A549 (cell line): Measurements from ENCODE around the gene C6orf141. TPM values are rescaled to one million over a fixed set of nuclear protein-coding genes. Genes with fewer than 3 reads are reported as not detected.
"Not testable (repeated sequence)": the region's sequence is repeated elsewhere in the genome, so short reads cannot be mapped to it uniquely, and the experiment has no call there.

Experiments used
- ATAC-seq, 2 experiments: fragments of 200-7000 bp in 1 of 2; fragments of >200 bp in 1 of 2; cut with Nextera tagmentation in 1 of 2; cut with Tn5 transposase in 1 of 2; 3 replicates each; pipeline versions ENCODE4 v1.8.0 to v1.9.1; 2018 to 2020; ENCODE audit warnings: mild to moderate bottlenecking in 1 of 2, moderate library complexity in 1 of 2
- CTCF ChIA-PET: fragments of 300-600 bp; sonication (Branson Sonifier 250); formaldehyde crosslinking; extraction: SDS; loops from one replicate; lab custom pipeline; 2021; ENCODE audit warnings: antibody characterized with exemption, inconsistent platforms; lab: Yijun Ruan, JAX
- POLR2A ChIA-PET: fragments of 350-600 bp; formaldehyde crosslinking; extraction: SDS; loops from one replicate; lab custom pipeline; 2021; ENCODE audit warnings: antibody characterized with exemption, inconsistent platforms; lab: Yijun Ruan, JAX
- DNase-seq, 2 experiments: peaks; one replicate each; pipeline versions ENCODE4 v3.0.0 to v3.0.0-alpha.2; 2011 to 2016; ENCODE audit warnings: low read depth in 1 of 2, low spot score in 1 of 2
- FAIRE-seq: peaks from 2 replicates; lab custom pipeline; 2011; peaks lifted over from hg19 to GRCh38; lab: Jason Lieb, UNC
- H3K27ac ChIP-seq, 2 experiments: fragments of >200 bp; sonication (Bioruptor Twin); formaldehyde crosslinking; 3 replicates each; pipeline ENCODE4 v1.5.1; 2016 to 2017
- H3K4me1 ChIP-seq: fragments of >200 bp; sonication (Bioruptor Twin); formaldehyde crosslinking; 3 replicates; pipeline ENCODE4 v1.6.1; 2016
- H3K4me2 ChIP-seq: fragments of >200 bp; sonication (Bioruptor Twin); formaldehyde crosslinking; 3 replicates; pipeline ENCODE4 v1.6.1; 2016
- H3K4me3 ChIP-seq: fragments of >200 bp; sonication (Bioruptor Twin); formaldehyde crosslinking; 3 replicates; pipeline ENCODE4 v1.5.1; 2016
- H3K9me3 ChIP-seq: fragments of >200 bp; sonication (Bioruptor Twin); formaldehyde crosslinking; 3 replicates; pipeline ENCODE4 v1.6.1; 2016
- BHLHE40 ChIP-seq: IDR thresholded peaks from 2 replicates; pipeline ENCODE4 v1.6.1; 2012; ENCODE audit warnings: low read depth, low read length, inconsistent platforms
- CTCF ChIP-seq: fragments of >200 bp; sonication (Bioruptor Twin); formaldehyde crosslinking; IDR thresholded peaks from 3 replicates; pipeline ENCODE4 v1.5.1; 2016
- E2F6 ChIP-seq: IDR thresholded peaks from 2 replicates; pipeline ENCODE4 v1.6.1; 2012; ENCODE audit warnings: low read depth, borderline replicate concordance
- EHMT2 ChIP-seq: fragments of 200-600 bp; sonication (generic); IDR thresholded peaks from 2 replicates; pipeline ENCODE4 v1.6.1; 2016; ENCODE audit warnings: antibody characterized with exemption, low read depth, mild to moderate bottlenecking, moderate library complexity
- EP300 ChIP-seq, 2 experiments: fragments of >200 bp; sonication (Bioruptor Twin); formaldehyde crosslinking; IDR thresholded peaks; 2 replicates in 1 of 2; 3 replicates in 1 of 2; pipeline ENCODE4 v1.6.1; 2016 to 2017
- ESRRA ChIP-seq: fragments of 150-350 bp; IDR thresholded peaks from 2 replicates; pipeline ENCODE4 v1.6.1; 2014; ENCODE audit warnings: mild to moderate bottlenecking, low read length, borderline replicate concordance
- FOXS1 ChIP-seq: fragments of 250-450 bp; sonication (Bioruptor Pico); IDR thresholded peaks from 2 replicates; pipeline ENCODE4 v1.5.0; 2020; ENCODE audit warnings: mild to moderate bottlenecking, moderate library complexity
- HEYL ChIP-seq: fragments of 250-450 bp; sonication (Bioruptor Pico); IDR thresholded peaks from 2 replicates; pipeline ENCODE4 v1.8.0; 2021; ENCODE audit warnings: mild to moderate bottlenecking, moderate library complexity
- JUNB ChIP-seq: fragments of >200 bp; sonication (Bioruptor Twin); formaldehyde crosslinking; IDR thresholded peaks from 2 replicates; pipeline ENCODE4 v1.6.1; 2016
- KDM1A ChIP-seq: fragments of 200-600 bp; sonication (generic); IDR thresholded peaks from 2 replicates; pipeline ENCODE4 v1.6.1; 2016; ENCODE audit warnings: low read depth, mild to moderate bottlenecking
- MAFK ChIP-seq: fragments of 450-650 bp; IDR thresholded peaks from 2 replicates; pipeline ENCODE4 v1.6.1; 2014; ENCODE audit not compliant: partially characterized antibody
- MAX ChIP-seq: IDR thresholded peaks from 2 replicates; pipeline ENCODE4 v1.6.1; 2012
- NFE2L2 ChIP-seq: fragments of 150-350 bp; conservative IDR thresholded peaks from 2 replicates; pipeline ENCODE4 v1.6.1; 2014; ENCODE audit warnings: low read length
- NPAS2 ChIP-seq: fragments of 250-450 bp; sonication (Bioruptor Pico); IDR thresholded peaks from 2 replicates; pipeline ENCODE4 v1.8.0; 2022; ENCODE audit warnings: mild to moderate bottlenecking, moderate library complexity, borderline replicate concordance
- POLR2A ChIP-seq: IDR thresholded peaks from 2 replicates; pipeline ENCODE4 v1.6.1; 2012; ENCODE audit warnings: mild to moderate bottlenecking, low read length
- POLR2AphosphoS2 ChIP-seq: conservative IDR thresholded peaks from 2 replicates; pipeline ENCODE4 v1.6.1; 2012; ENCODE audit warnings: low read length, improper control_type of control experiment, inconsistent platforms
- REST ChIP-seq: fragments of 200-600 bp; sonication (generic); IDR thresholded peaks from 2 replicates; pipeline ENCODE4 v1.6.1; 2016; ENCODE audit warnings: antibody characterized with exemption, mild to moderate bottlenecking, moderate library complexity
- RFX5 ChIP-seq: fragments of 450-650 bp; IDR thresholded peaks from 2 replicates; pipeline ENCODE4 v1.7.1; 2014; ENCODE audit warnings: antibody characterized with exemption, mild to moderate bottlenecking, moderate library complexity
- SREBF2 ChIP-seq: fragments of 450-650 bp; IDR thresholded peaks from 2 replicates; pipeline ENCODE4 v1.6.1; 2014; ENCODE audit warnings: mild to moderate bottlenecking, moderate library complexity
- TFCP2L1 ChIP-seq: fragments of 250-450 bp; sonication (Bioruptor Pico); IDR thresholded peaks from 2 replicates; pipeline ENCODE4 v1.5.0; 2021; ENCODE audit warnings: mild to moderate bottlenecking
- TP53 ChIP-seq: fragments of 250-450 bp; sonication (Bioruptor Pico); IDR thresholded peaks from 2 replicates; pipeline ENCODE4 v1.5.0; 2021; ENCODE audit warnings: mild to moderate bottlenecking, moderate library complexity
- ZC3H11A ChIP-seq: fragments of 450-650 bp; IDR thresholded peaks from 2 replicates; pipeline ENCODE4 v1.6.1; 2014; ENCODE audit warnings: antibody characterized with exemption, mild to moderate bottlenecking
- ZNF302 ChIP-seq: fragments of 250-450 bp; sonication (Bioruptor Pico); IDR thresholded peaks from 2 replicates; pipeline ENCODE4 v1.9.0; 2021; ENCODE audit warnings: inconsistent platforms, mild to moderate bottlenecking, moderate library complexity
- ZSCAN20 ChIP-seq: fragments of 250-450 bp; sonication (Bioruptor Pico); IDR thresholded peaks from 2 replicates; pipeline ENCODE4 v1.8.0; 2022; ENCODE audit warnings: mild to moderate bottlenecking, moderate library complexity
- WGBS: methylation state at CpG from one replicate; pipeline ENCODE4 v1.1.6; 2017; ENCODE audit errors: missing lambda C conversion rate; 5-methylcytosine and 5-hydroxymethylcytosine counted together
- polyA plus RNA-seq, 4 experiments: library from polyadenylated mRNA; depleted of rRNA in 3 of 4; stranded (reverse); fragments of >200 nt; fragmentation: RNase III in 1 of 4; extraction: RNeasy Plus Mini Kit Qiagen cat#74134 plus additional on column Dnase treatment in 1 of 4; gene quantifications; 2 replicates in 3 of 4; 3 replicates in 1 of 4; pipeline ENCODE4 v1.2.3, GENCODE V29; 2011 to 2017
- TF ChIP-seq, protein P1 (sequence below): fragments of 250-450 bp; sonication (Bioruptor Pico); IDR thresholded peaks from 2 replicates; pipeline ENCODE4 v1.5.0; 2021; ENCODE audit warnings: mild to moderate bottlenecking, moderate library complexity, borderline replicate concordance

Gene C6orf141
- polyA plus RNA-seq, 2 of the 4 experiments (the other 2 are of a cell fraction): 24.9 to 29.9 TPM

DNA sequence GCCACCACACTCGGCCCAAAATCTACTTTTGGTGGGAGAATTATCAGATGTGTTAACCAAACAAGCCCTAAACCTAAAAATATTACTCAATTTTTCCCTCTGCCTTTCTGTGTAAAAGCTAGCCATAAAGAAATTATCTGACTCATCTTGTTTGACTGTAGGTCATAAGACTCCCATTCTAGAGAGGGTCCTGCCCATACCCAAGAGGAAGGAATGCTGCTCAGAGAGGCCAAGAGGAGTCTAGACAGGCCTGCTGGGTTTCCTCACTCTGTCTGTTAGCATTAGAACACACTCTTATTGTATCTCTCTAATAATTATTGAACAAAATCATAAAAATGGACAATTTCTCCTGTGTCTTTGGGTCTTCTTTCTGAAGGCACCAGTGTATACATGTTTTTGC lies 26.1 kb downstream of the C6orf141 start:
- no peak overlapping the region for H3K4me2 ChIP-seq
- CTCF ChIA-PET: no interaction called here

DNA sequence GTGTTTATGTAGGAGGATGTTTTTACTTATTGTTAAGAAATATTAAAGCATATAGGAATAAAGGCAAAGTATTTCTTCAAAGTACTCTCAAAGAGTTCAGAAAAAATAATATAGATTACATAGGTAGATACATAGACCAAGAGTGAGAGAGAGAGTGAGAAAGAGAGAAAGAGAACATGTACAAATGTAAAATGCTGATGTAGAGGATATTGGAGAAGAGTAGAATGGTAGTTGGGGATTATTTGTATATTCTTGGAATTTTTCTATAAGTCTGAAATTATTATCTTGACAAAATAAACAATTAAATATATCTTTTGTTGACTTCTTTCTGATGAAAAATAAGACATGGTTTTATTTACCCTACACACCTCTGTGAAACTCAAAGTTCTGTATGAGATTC lies 29.2 kb downstream of the C6orf141 start:
- Histone ChIP-seq H3K9me3 (no peaks in the 10 kb centered on the region), H3K4me2 (no peak overlapping the region), H3K4me3 (no peak overlapping the region), H3K27ac (no peak overlapping the region), H3K4me1 (no peaks in the 10 kb centered on the region)
- no peak for DNase-seq
- TF ChIP-seq KDM1A (no peak), ESRRA (no peak), EP300 (IDR thresholded peaks at IDR 0.05) (no peak), TP53 (CRISPR knock-in tag) (no peak), POLR2A (no peak), RFX5 (no peak), HEYL (no peak), MAX (no peak), NPAS2 (CRISPR knock-in tag) (no peak), FOXS1 (CRISPR knock-in tag) (no peak), E2F6 (no peak), EHMT2 (no peak), REST (no peak), JUNB (no peak), ZC3H11A (no peak), POLR2AphosphoS2 (no peak), MAFK (no peak), ZSCAN20 (no peak), NFE2L2 (no peak)
- TF ChIP-seq, protein P1, sequence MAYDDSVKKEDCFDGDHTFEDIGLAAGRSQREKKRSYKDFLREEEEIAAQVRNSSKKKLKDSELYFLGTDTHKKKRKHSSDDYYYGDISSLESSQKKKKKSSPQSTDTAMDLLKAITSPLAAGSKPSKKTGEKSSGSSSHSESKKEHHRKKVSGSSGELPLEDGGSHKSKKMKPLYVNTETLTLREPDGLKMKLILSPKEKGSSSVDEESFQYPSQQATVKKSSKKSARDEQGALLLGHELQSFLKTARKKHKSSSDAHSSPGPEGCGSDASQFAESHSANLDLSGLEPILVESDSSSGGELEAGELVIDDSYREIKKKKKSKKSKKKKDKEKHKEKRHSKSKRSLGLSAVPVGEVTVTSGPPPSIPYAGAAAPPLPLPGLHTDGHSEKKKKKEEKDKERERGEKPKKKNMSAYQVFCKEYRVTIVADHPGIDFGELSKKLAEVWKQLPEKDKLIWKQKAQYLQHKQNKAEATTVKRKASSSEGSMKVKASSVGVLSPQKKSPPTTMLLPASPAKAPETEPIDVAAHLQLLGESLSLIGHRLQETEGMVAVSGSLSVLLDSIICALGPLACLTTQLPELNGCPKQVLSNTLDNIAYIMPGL (CRISPR knock-in tag): no peak
- POLR2A ChIA-PET: no interaction called here
- FAIRE-seq: no peak
- CTCF ChIA-PET: no interaction called here
- ATAC-seq: no peak

More for the DNA sequence above, 26.1 kb downstream of the C6orf141 start:
- POLR2A ChIA-PET: no interaction called here
- no peak for DNase-seq
- no peak for FAIRE-seq
- no peaks in the 10 kb centered on the region for H3K9me3 ChIP-seq
- WGBS: 85% methylated on average over 1 of the region's 1 CpG
- no peak for TF ChIP-seq SREBF2
- no peak for ATAC-seq
- no peaks in the 10 kb centered on the region for H3K4me1 ChIP-seq
- H3K4me3 ChIP-seq: no peak overlapping the region
- no peak overlapping the region for H3K27ac ChIP-seq

- Histone ChIP-seq H3K9me3 (no peaks in the 10 kb centered on the region), H3K27ac (no peak overlapping the region), H3K4me2 (no peak overlapping the region), H3K4me3 (no peak overlapping the region), H3K4me1 (no peaks in the 10 kb centered on the region)
- ChIA-PET CTCF (no interaction called here), POLR2A (no interaction called here)
- FAIRE-seq: no peak
- ATAC-seq: no peak
- DNase-seq: no peak
- TF ChIP-seq ZNF302 (CRISPR knock-in tag) (no peak), TFCP2L1 (CRISPR knock-in tag) (no peak), MAX (no peak), CTCF (no peak), BHLHE40 (no peak), KDM1A (no peak), SREBF2 (no peak), MAFK (no peak)
- 63% methylated on average over 1 of the region's 1 CpG for WGBS
Measured at GRCh38 chr6:49582529-49582928, 32.1 kb downstream of the C6orf141 start.

- POLR2A ChIA-PET, H3K27ac ChIP-seq, H3K4me2 ChIP-seq, H3K4me1 ChIP-seq, CTCF ChIA-PET, DNase-seq, H3K9me3 ChIP-seq, FAIRE-seq, H3K4me3 ChIP-seq, ATAC-seq: not testable (repeated sequence)
- 74% methylated on average over 5 of the region's 5 CpGs for WGBS
Measured at GRCh38 chr6:49587262-49587661, 36.8 kb downstream of the C6orf141 start.
